Astrocyte of the cerebellum (primary cell): ENCODE results near the gene PILRA.

ENCODE experiments used
- DNase-seq: peaks from one replicate; pipeline ENCODE4 v3.0.0-alpha.2; 2011; ENCODE audit warnings: low read depth
- H3K4me3 ChIP-seq: 2 replicates; pipeline ENCODE4 v1.5.1; 2011; ENCODE audit warnings: mild to moderate bottlenecking, low read depth, low read length, moderate library complexity
- in situ Hi-C: cut with HindIII; loops from 2 replicates; pipeline ENCODE4 v1.10.0; 2017; ENCODE audit warnings: low sequenced_read_pairs
- TF ChIP-seq, protein P1 (sequence below): IDR thresholded peaks from 2 replicates; pipeline ENCODE4 v1.5.1; 2012; ENCODE audit warnings: low read length, low read depth, moderate library complexity, mild to moderate bottlenecking; ENCODE audit errors: missing control alignments

Gene PILRA

GRCh38 chr7:100426516-100426915 lies 53.2 kb downstream of the PILRA start:
- DNase-seq = no peak
- no peak overlapping the region for H3K4me3 ChIP-seq
- TF ChIP-seq, protein P1, sequence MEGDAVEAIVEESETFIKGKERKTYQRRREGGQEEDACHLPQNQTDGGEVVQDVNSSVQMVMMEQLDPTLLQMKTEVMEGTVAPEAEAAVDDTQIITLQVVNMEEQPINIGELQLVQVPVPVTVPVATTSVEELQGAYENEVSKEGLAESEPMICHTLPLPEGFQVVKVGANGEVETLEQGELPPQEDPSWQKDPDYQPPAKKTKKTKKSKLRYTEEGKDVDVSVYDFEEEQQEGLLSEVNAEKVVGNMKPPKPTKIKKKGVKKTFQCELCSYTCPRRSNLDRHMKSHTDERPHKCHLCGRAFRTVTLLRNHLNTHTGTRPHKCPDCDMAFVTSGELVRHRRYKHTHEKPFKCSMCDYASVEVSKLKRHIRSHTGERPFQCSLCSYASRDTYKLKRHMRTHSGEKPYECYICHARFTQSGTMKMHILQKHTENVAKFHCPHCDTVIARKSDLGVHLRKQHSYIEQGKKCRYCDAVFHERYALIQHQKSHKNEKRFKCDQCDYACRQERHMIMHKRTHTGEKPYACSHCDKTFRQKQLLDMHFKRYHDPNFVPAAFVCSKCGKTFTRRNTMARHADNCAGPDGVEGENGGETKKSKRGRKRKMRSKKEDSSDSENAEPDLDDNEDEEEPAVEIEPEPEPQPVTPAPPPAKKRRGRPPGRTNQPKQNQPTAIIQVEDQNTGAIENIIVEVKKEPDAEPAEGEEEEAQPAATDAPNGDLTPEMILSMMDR = no peak
- in situ Hi-C loops = no loop called here

DNA sequence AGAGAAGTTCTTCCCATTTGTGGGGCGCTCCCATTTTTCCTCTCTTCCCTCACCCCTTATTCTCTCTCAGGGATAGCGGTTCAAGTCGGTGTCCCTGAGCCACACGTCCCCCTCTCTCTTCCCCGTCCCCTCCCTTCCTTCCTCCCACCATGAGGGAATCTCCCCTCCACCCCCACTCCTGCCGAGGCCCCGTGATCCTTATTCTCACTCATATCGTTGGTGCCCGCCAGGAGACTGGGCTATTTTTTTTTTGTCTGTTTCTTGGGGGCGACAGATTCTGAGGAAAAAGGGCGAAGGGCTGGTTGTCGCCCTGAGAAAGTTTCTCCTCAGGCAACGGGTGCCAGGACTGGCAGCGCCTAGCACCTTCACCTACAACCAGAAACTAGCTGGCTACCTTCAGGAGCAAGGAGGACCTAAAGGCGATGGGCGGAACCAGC lies 54.5 kb downstream of the PILRA start:
- in situ Hi-C loops = no loop called here
- TF ChIP-seq, protein P1 = no peak
- no peak for DNase-seq
- peak overlapping the region; percentile 65 for H3K4me3 ChIP-seq

GRCh38 chr7:100428199-100428966 lies 55.1 kb downstream of the PILRA start, which contains the start of gene ZCWPW1:
Gene ZCWPW1, minus strand, starts transcription at chr7:100428703. Its CDS starts 8,054 bp downstream, at chr7:100420649.
- peak; percentile 95 for DNase-seq
- H3K4me3 ChIP-seq = peak within 1 kb of the TSS; percentile 65
- in situ Hi-C loops = no loop called here
- TF ChIP-seq, protein P1 = no peak

- H3K4me3 ChIP-seq = peak overlapping the region; percentile 65
- TF ChIP-seq, protein P1 = no peak
- DNase-seq = peak; percentile 99
- in situ Hi-C loops = no loop called here
Observed at GRCh38 chr7:100428967-100429636, 55.8 kb downstream of the PILRA start.

GRCh38 chr7:100429637-100430492 lies 56.6 kb downstream of the PILRA start, which contains the start of gene MEPCE:
Gene MEPCE, plus strand, starts transcription at chr7:100429831. Its CDS starts 188 bp downstream, at chr7:100430019.
- in situ Hi-C loops = no loop called here
- TF ChIP-seq, protein P1 = no peak
- DNase-seq = peak; percentile 93
- H3K4me3 ChIP-seq = peak within 1 kb of the TSS; percentile 65
